ENCODE data around the gene GUCY1A1.
"Not testable (repeated sequence)": the region's sequence is repeated elsewhere in the genome, so short reads cannot be mapped to it uniquely, and the experiment has no call there.

The GUCY1A1 gene

GRCh38 chr4:155646001-155646400, 20.6 kb upstream of the GUCY1A1 start:
- H3K4me1 Mint-ChIP-seq (ENCODE audit: low read depth): peaks cover under 1% of the 10 kb centered on the region
- no peaks in the 10 kb centered on the region for H3K36me3 Mint-ChIP-seq (ENCODE audit: low read depth)
- H3K27ac Mint-ChIP-seq: no peak overlapping the region
- H3K4me3 Mint-ChIP-seq: no peak overlapping the region
- H3K27me3 Mint-ChIP-seq: peaks cover 2% of the 10 kb centered on the region
- H3K9me3 Mint-ChIP-seq: no peaks in the 10 kb centered on the region

GRCh38 chr4:155650785-155651184, 15.9 kb upstream of the GUCY1A1 start:
- H3K27me3 Mint-ChIP-seq; H3K36me3 Mint-ChIP-seq (ENCODE audit: low read depth); H3K4me1 Mint-ChIP-seq (ENCODE audit: low read depth); H3K27ac Mint-ChIP-seq; H3K9me3 Mint-ChIP-seq; H3K4me3 Mint-ChIP-seq: not testable (repeated sequence)

- H3K4me1 Mint-ChIP-seq (ENCODE audit: low read depth): no peaks in the 10 kb centered on the region
- H3K36me3 Mint-ChIP-seq (ENCODE audit: low read depth): no peaks in the 10 kb centered on the region
- H3K27ac Mint-ChIP-seq: no peak overlapping the region
- no peaks in the 10 kb centered on the region for H3K9me3 Mint-ChIP-seq
- H3K4me3 Mint-ChIP-seq: no peak overlapping the region
- peaks cover 8% of the 10 kb centered on the region for H3K27me3 Mint-ChIP-seq
Observed at GRCh38 chr4:155653052-155653451, 13.6 kb upstream of the GUCY1A1 start.

GRCh38 chr4:155656025-155656424, 10.6 kb upstream of the GUCY1A1 start:
- no peaks in the 10 kb centered on the region for H3K9me3 Mint-ChIP-seq
- no peak overlapping the region for H3K27ac Mint-ChIP-seq
- H3K4me3 Mint-ChIP-seq: no peak overlapping the region
- no peaks in the 10 kb centered on the region for H3K36me3 Mint-ChIP-seq (ENCODE audit: low read depth)
- H3K27me3 Mint-ChIP-seq: peaks cover 11% of the 10 kb centered on the region
- no peaks in the 10 kb centered on the region for H3K4me1 Mint-ChIP-seq (ENCODE audit: low read depth)

GRCh38 chr4:155657169-155657568, 9.5 kb upstream of the GUCY1A1 start:
- Mint-ChIP-seq H3K4me1 (ENCODE audit: low read depth) (no peaks in the 10 kb centered on the region), H3K9me3 (no peaks in the 10 kb centered on the region), H3K27me3 (peaks cover 11% of the 10 kb centered on the region), H3K4me3 (no peak overlapping the region), H3K36me3 (ENCODE audit: low read depth) (no peaks in the 10 kb centered on the region), H3K27ac (no peak overlapping the region)

GRCh38 chr4:155657985-155658680, 8.5 kb upstream of the GUCY1A1 start:
- Mint-ChIP-seq H3K4me3 (no peak overlapping the region), H3K36me3 (ENCODE audit: low read depth) (no peaks in the 10 kb centered on the region), H3K27ac (no peak overlapping the region), H3K4me1 (ENCODE audit: low read depth) (no peaks in the 10 kb centered on the region), H3K27me3 (peaks cover 11% of the 10 kb centered on the region), H3K9me3 (peaks cover 3% of the 10 kb centered on the region)

GRCh38 chr4:155658681-155659064, 8.0 kb upstream of the GUCY1A1 start:
- H3K36me3 Mint-ChIP-seq (ENCODE audit: low read depth): no peaks in the 10 kb centered on the region
- no peak overlapping the region for H3K27ac Mint-ChIP-seq
- H3K9me3 Mint-ChIP-seq: peaks cover 3% of the 10 kb centered on the region
- peaks cover 14% of the 10 kb centered on the region for H3K27me3 Mint-ChIP-seq
- H3K4me3 Mint-ChIP-seq: no peak overlapping the region
- no peaks in the 10 kb centered on the region for H3K4me1 Mint-ChIP-seq (ENCODE audit: low read depth)

- Mint-ChIP-seq H3K27ac (no peak overlapping the region), H3K9me3 (peaks cover 3% of the 10 kb centered on the region), H3K4me1 (ENCODE audit: low read depth) (no peaks in the 10 kb centered on the region), H3K36me3 (ENCODE audit: low read depth) (no peaks in the 10 kb centered on the region), H3K4me3 (no peak overlapping the region), H3K27me3 (peaks cover 17% of the 10 kb centered on the region)
Observed at GRCh38 chr4:155659176-155659575, 7.5 kb upstream of the GUCY1A1 start.

GRCh38 chr4:155660436-155660835, 6.2 kb upstream of the GUCY1A1 start:
- no peaks in the 10 kb centered on the region for H3K4me1 Mint-ChIP-seq (ENCODE audit: low read depth)
- no peaks in the 10 kb centered on the region for H3K36me3 Mint-ChIP-seq (ENCODE audit: low read depth)
- peaks cover 3% of the 10 kb centered on the region for H3K9me3 Mint-ChIP-seq
- H3K4me3 Mint-ChIP-seq: no peak overlapping the region
- peaks cover 30% of the 10 kb centered on the region for H3K27me3 Mint-ChIP-seq
- H3K27ac Mint-ChIP-seq: no peak overlapping the region

GRCh38 chr4:155665054-155665453, 1.6 kb upstream of the GUCY1A1 start:
- Mint-ChIP-seq H3K4me1 (ENCODE audit: low read depth) (peaks cover 13% of the 10 kb centered on the region), H3K27ac (no peak overlapping the region), H3K36me3 (ENCODE audit: low read depth) (no peaks in the 10 kb centered on the region), H3K9me3 (peaks cover 3% of the 10 kb centered on the region), H3K4me3 (no peak overlapping the region), H3K27me3 (peaks cover 55% of the 10 kb centered on the region)

- Mint-ChIP-seq H3K27ac (peak overlapping the region; percentile 65), H3K4me1 (ENCODE audit: low read depth) (peaks cover 13% of the 10 kb centered on the region), H3K9me3 (peaks cover 3% of the 10 kb centered on the region), H3K4me3 (peak overlapping the region; percentile 84), H3K27me3 (peaks cover 68% of the 10 kb centered on the region), H3K36me3 (ENCODE audit: low read depth) (no peaks in the 10 kb centered on the region)
Observed at GRCh38 chr4:155667222-155667567, 547 bp downstream of the GUCY1A1 start.

GRCh38 chr4:155667568-155668511, 1.2 kb downstream of the GUCY1A1 start:
- Mint-ChIP-seq H3K27ac (peak overlapping the region; percentile 34), H3K27me3 (peaks cover 68% of the 10 kb centered on the region), H3K36me3 (ENCODE audit: low read depth) (no peaks in the 10 kb centered on the region)

GRCh38 chr4:155668707-155669220, 2.1 kb downstream of the GUCY1A1 start:
- Mint-ChIP-seq H3K36me3 (ENCODE audit: low read depth) (no peaks in the 10 kb centered on the region), H3K4me1 (ENCODE audit: low read depth) (peaks cover 13% of the 10 kb centered on the region), H3K27me3 (peaks cover 72% of the 10 kb centered on the region)

More at GRCh38 chr4:155667568-155668511, 1.2 kb downstream of the GUCY1A1 start:
- H3K4me3 Mint-ChIP-seq: peak overlapping the region; percentile 84
- H3K9me3 Mint-ChIP-seq: no peaks in the 10 kb centered on the region
- peaks cover 13% of the 10 kb centered on the region for H3K4me1 Mint-ChIP-seq (ENCODE audit: low read depth)

GRCh38 chr4:155672342-155672741, 5.7 kb downstream of the GUCY1A1 start:
- Mint-ChIP-seq H3K4me1 (ENCODE audit: low read depth) (peaks cover 8% of the 10 kb centered on the region), H3K9me3 (no peaks in the 10 kb centered on the region), H3K4me3 (no peak overlapping the region), H3K27me3 (peaks cover 38% of the 10 kb centered on the region), H3K27ac (no peak overlapping the region), H3K36me3 (ENCODE audit: low read depth) (no peaks in the 10 kb centered on the region)

More at GRCh38 chr4:155668707-155669220, 2.1 kb downstream of the GUCY1A1 start:
- no peaks in the 10 kb centered on the region for H3K9me3 Mint-ChIP-seq
- H3K4me3 Mint-ChIP-seq: peak overlapping the region; percentile 78
- no peak overlapping the region for H3K27ac Mint-ChIP-seq

GRCh38 chr4:155673453-155673979, 6.9 kb downstream of the GUCY1A1 start:
- no peaks in the 10 kb centered on the region for H3K36me3 Mint-ChIP-seq (ENCODE audit: low read depth)
- H3K27ac Mint-ChIP-seq: no peak overlapping the region
- H3K4me3 Mint-ChIP-seq: no peak overlapping the region
- peaks cover 31% of the 10 kb centered on the region for H3K27me3 Mint-ChIP-seq
- no peaks in the 10 kb centered on the region for H3K9me3 Mint-ChIP-seq
- H3K4me1 Mint-ChIP-seq (ENCODE audit: low read depth): peaks cover 3% of the 10 kb centered on the region

Measured in stimulated activated naive CD8-positive, alpha-beta T cell treated with anti-CD3 and anti-CD28 coated beads, Interleukin-15, Interleukin-2, amounts not matched to agents 100 ng/mL and 50 ng/mL, for 24 hours (primary cell).